Body of pancreas (tissue), 4 donors: ENCODE data around the gene CD209. TPM values are rescaled to one million over a fixed set of nuclear protein-coding genes. Genes with fewer than 3 reads are reported as not detected.

Experiments
- ATAC-seq: fragments of 150-250 bp; one replicate; pipeline ENCODE4 v1.9.1; 2016
- DNase-seq, 4 donors: peaks; one replicate each; pipeline ENCODE4 v3.0.0-alpha.2; 2019
- H3K27ac ChIP-seq, 4 donors: fragments of 200-600 bp; sonication (generic); 1 replicate in 3 of 4; 2 replicates in 1 of 4; pipeline versions ENCODE4 v1.5.1 to v1.6.1; 2016 to 2019; ENCODE audit warnings: mild to moderate bottlenecking in 1 of 4, mixed read lengths in 1 of 4, moderate library complexity in 1 of 4
- H3K27me3 ChIP-seq, 2 donors: fragments of 200-600 bp; sonication (generic); one replicate each; pipeline ENCODE4 v1.6.0; 2016; ENCODE audit warnings: mild to moderate bottlenecking in 1 of 2
- H3K36me3 ChIP-seq, 2 donors: fragments of 200-600 bp; sonication (generic); replicated peaks in 1 of 2; 2 replicates each; pipeline ENCODE4 v1.5.1; 2016; ENCODE audit warnings: low read depth in 2 of 2; ENCODE audit not compliant: insufficient read depth in 1 of 2
- H3K4me1 ChIP-seq: fragments of 200-600 bp; sonication (generic); one replicate; pipeline ENCODE4 v1.6.0; 2016
- H3K4me3 ChIP-seq, 2 donors: fragments of 200-600 bp; sonication (generic); 1 replicate in 1 of 2; 2 replicates in 1 of 2; pipeline ENCODE4 v1.5.1; 2016 to 2019
- H3K9me3 ChIP-seq, 3 donors: fragments of 200-600 bp; sonication (generic); 1 replicate in 2 of 3; 2 replicates in 1 of 3; pipeline ENCODE4 v1.5.1; 2016
- CTCF ChIP-seq, 7 experiments: fragments of 450-650 bp in 4 of 7; fragments of 200-600 bp in 3 of 7; sonication (generic) in 3 of 7; IDR thresholded peaks; one replicate each; pipeline ENCODE4 v1.5.1; 2016 to 2019; ENCODE audit warnings: antibody characterized with exemption in 7 of 7
- POLR2A ChIP-seq, 3 donors: fragments of 450-650 bp; IDR thresholded peaks; one replicate each; pipeline ENCODE4 v1.6.1; 2016; ENCODE audit warnings: antibody characterized with exemption in 3 of 3, mild to moderate bottlenecking in 2 of 3
- WGBS, 2 donors: methylation state at CpG; one replicate each; pipeline ENCODE4 v1.1.5; 2017; 5-methylcytosine and 5-hydroxymethylcytosine counted together
- intact Hi-C: fragments of 100-400 bp; cut with DNase I; formaldehyde crosslinking; loops from one replicate; pipeline ENCODE4 v1.15.1; 2023
- total RNA-seq, 2 donors: library from RNA; depleted of rRNA; stranded (reverse); fragments of >200 nt; gene quantifications; one replicate each; pipeline ENCODE4 v1.1.0, GENCODE V29; 2016

Gene CD209
- total RNA-seq, 2 donors from 2014 or later = 1.6 to 2.0 TPM

- H3K27me3 ChIP-seq = no peaks in the 10 kb centered on the region
- TF ChIP-seq POLR2A (IDR thresholded peaks at IDR 0.05) (no peak), CTCF (IDR thresholded peaks at IDR 0.05) (no peak)
These were observed 25.1 kb downstream of the CD209 start for GRCh38 chr19:7722231-7722651.

GRCh38 chr19:7720351-7720750, 27.0 kb downstream of the CD209 start:
- ATAC-seq = no peak

More at GRCh38 chr19:7722231-7722651, 25.1 kb downstream of the CD209 start:
- WGBS, 2 donors = 22 to 34% methylated on average over 3 to 5 of the region's 5 CpGs
- no peaks in the 10 kb centered on the region for H3K36me3 ChIP-seq
- H3K27ac ChIP-seq = no peak overlapping the region
- no peaks in the 10 kb centered on the region for H3K9me3 ChIP-seq
- intact Hi-C loops = no loop called here
- ATAC-seq (no peak), DNase-seq (no peak)
- H3K4me1 ChIP-seq = no peaks in the 10 kb centered on the region
- H3K4me3 ChIP-seq = no peak overlapping the region

GRCh38 chr19:7718668-7719067, 28.7 kb downstream of the CD209 start:
- no peak for TF ChIP-seq CTCF (IDR thresholded peaks at IDR 0.05)
- no peak for TF ChIP-seq POLR2A (IDR thresholded peaks at IDR 0.05)
- WGBS, 2 donors = 34 to 70% methylated on average over 5 to 8 of the region's 8 CpGs
- Histone ChIP-seq H3K4me3 (no peak overlapping the region), H3K36me3 (no peaks in the 10 kb centered on the region), H3K4me1 (no peaks in the 10 kb centered on the region), H3K27ac (no peak overlapping the region), H3K27me3 (no peaks in the 10 kb centered on the region), H3K9me3 (peaks cover 0 to 5% (median 0%) of the 10 kb centered on the region in 3 donors)
- ATAC-seq (no peak), DNase-seq (peak in 1 of 4 donors; percentile 8)
- intact Hi-C loops = no loop called here

More at GRCh38 chr19:7720351-7720750, 27.0 kb downstream of the CD209 start:
- Histone ChIP-seq H3K27me3 (no peaks in the 10 kb centered on the region), H3K27ac (no peak overlapping the region), H3K4me1 (no peaks in the 10 kb centered on the region), H3K9me3 (peaks cover 0 to 5% (median 0%) of the 10 kb centered on the region in 3 donors), H3K36me3 (no peaks in the 10 kb centered on the region), H3K4me3 (no peak overlapping the region)
- intact Hi-C loops = no loop called here
- no peak for TF ChIP-seq POLR2A (IDR thresholded peaks at IDR 0.05)
- no peak for TF ChIP-seq CTCF (IDR thresholded peaks at IDR 0.05)
- 58 to 70% methylated on average over 5 to 6 of the region's 6 CpGs for WGBS, 2 donors
- no peak for DNase-seq

- H3K27ac ChIP-seq = no peak overlapping the region
- intact Hi-C loops = no loop called here
- no peak for TF ChIP-seq POLR2A (IDR thresholded peaks at IDR 0.05)
- TF ChIP-seq CTCF (IDR thresholded peaks at IDR 0.05) = no peak
- no peaks in the 10 kb centered on the region for H3K27me3 ChIP-seq
- peaks cover 0 to 5% (median 0%) of the 10 kb centered on the region in 3 donors for H3K9me3 ChIP-seq
- H3K36me3 ChIP-seq = no peaks in the 10 kb centered on the region
- ATAC-seq (no peak), DNase-seq (no peak)
- WGBS, 2 donors = 60 to 67% methylated on average over 1 of the region's 1 CpG
- H3K4me3 ChIP-seq = no peak overlapping the region
- H3K4me1 ChIP-seq = no peaks in the 10 kb centered on the region
These were observed 30.6 kb downstream of the CD209 start for GRCh38 chr19:7716762-7717161.

GRCh38 chr19:7715671-7716070, 31.7 kb downstream of the CD209 start:
- no peaks in the 10 kb centered on the region for H3K27me3 ChIP-seq
- 73 to 90% methylated on average over 1 of the region's 1 CpG for WGBS, 2 donors
- no peaks in the 10 kb centered on the region for H3K36me3 ChIP-seq
- H3K9me3 ChIP-seq = peaks cover 0 to 5% (median 0%) of the 10 kb centered on the region in 3 donors
- ATAC-seq (no peak), DNase-seq (no peak)
- intact Hi-C loops = no loop called here
- H3K27ac ChIP-seq = no peak overlapping the region
- no peaks in the 10 kb centered on the region for H3K4me1 ChIP-seq
- TF ChIP-seq POLR2A (IDR thresholded peaks at IDR 0.05) = no peak
- no peak for TF ChIP-seq CTCF (IDR thresholded peaks at IDR 0.05)
- no peak overlapping the region for H3K4me3 ChIP-seq
